MCF 10A (cell line): ENCODE data around the gene MRPL51. TPM values are rescaled to one million over a fixed set of nuclear protein-coding genes. Genes with fewer than 3 reads are reported as not detected.
A peak's percentile ranks its signal among the peaks of the same experiment; 100 is the strongest.

ENCODE experiments used
- BruUV-seq: library from RNA; stranded (reverse); fragments of 400-500 nt; replicated peaks from 2 replicates; lab custom pipeline; 2021; lab: Mats Ljungman, UMichigan
- CTCF ChIA-PET: fragments of 300-600 bp; sonication (Branson Sonifier 250); formaldehyde crosslinking; extraction: SDS; loops from one replicate; lab custom pipeline; 2021; ENCODE audit warnings: antibody characterized with exemption, inconsistent platforms; lab: Yijun Ruan, JAX
- POLR2A ChIA-PET: fragments of 300-600, 350-650 bp; sonication (Branson Sonifier 250); formaldehyde crosslinking; extraction: SDS; loops from one replicate; lab custom pipeline; 2020; ENCODE audit warnings: antibody characterized with exemption, inconsistent platforms; lab: Yijun Ruan, JAX
- DNase-seq: peaks from one replicate; pipeline ENCODE4 v3.0.0-alpha.2; 2018; ENCODE audit not compliant: unreplicated experiment
- H3K27ac Mint-ChIP-seq: one replicate; pipeline ENCODE4 v1.8.0; 2022; ENCODE audit warnings: mild to moderate bottlenecking, low read depth, mixed read lengths; ENCODE audit not compliant: unreplicated experiment
- H3K27me3 Mint-ChIP-seq: one replicate; pipeline ENCODE4 v1.8.0; 2022; ENCODE audit warnings: mixed read lengths; ENCODE audit not compliant: insufficient read depth, unreplicated experiment
- H3K36me3 Mint-ChIP-seq: one replicate; pipeline ENCODE4 v1.8.0; 2022; ENCODE audit warnings: mild to moderate bottlenecking, moderate library complexity, mixed read lengths; ENCODE audit not compliant: insufficient read depth, unreplicated experiment
- H3K4me1 Mint-ChIP-seq: one replicate; pipeline ENCODE4 v1.8.0; 2022; ENCODE audit warnings: mixed read lengths; ENCODE audit not compliant: insufficient read depth, unreplicated experiment
- H3K4me3 Mint-ChIP-seq: one replicate; pipeline ENCODE4 v1.8.0; 2022; ENCODE audit warnings: mild to moderate bottlenecking, moderate library complexity, mixed read lengths; ENCODE audit not compliant: unreplicated experiment
- H3K9me3 Mint-ChIP-seq: one replicate; pipeline ENCODE4 v1.8.0; 2022; ENCODE audit warnings: mixed read lengths; ENCODE audit not compliant: unreplicated experiment
- intact Hi-C: fragments of 100-400 bp; cut with micrococcal nuclease; formaldehyde crosslinking; loops from 2 replicates; pipeline ENCODE4 v1.14.1; 2022
- total RNA-seq: library from RNA; stranded (reverse); gene quantifications from 2 replicates; pipeline ENCODE4 v1.2.3, GENCODE V29; 2022
- TF ChIP-seq, protein P1 (sequence below): fragments of 200-600 bp; IDR thresholded peaks from one replicate; pipeline ENCODE4 v1.8.0; 2022; ENCODE audit warnings: antibody characterized with exemption, mild to moderate bottlenecking; ENCODE audit not compliant: unreplicated experiment

MRPL51 gene
- total RNA-seq, 1 experiment from 2014 or later, result 230 TPM

DNA sequence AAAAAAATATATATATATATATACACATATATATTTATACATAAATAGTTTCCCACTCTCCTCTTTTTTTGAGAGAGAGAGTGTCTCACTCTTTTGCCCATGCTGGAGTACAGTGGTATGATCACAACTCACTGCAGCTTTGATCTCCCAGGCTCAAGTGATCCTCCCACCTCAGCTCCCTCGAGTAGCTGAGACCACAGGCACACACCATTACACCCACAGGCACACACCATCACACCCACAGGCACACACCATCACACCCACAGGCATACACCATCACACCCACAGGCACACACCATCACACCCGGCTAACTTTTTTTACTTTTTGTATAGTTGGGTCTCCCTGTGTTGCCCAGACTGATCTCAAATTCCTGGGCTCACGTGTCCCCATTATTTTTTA, 27.1 kb upstream of the MRPL51 start:
- POLR2A ChIA-PET, result interaction anchor here (0.6 to 1.0 kb wide), 3 partner anchors 8 to 100 kb away, joined by 3 to 4 read pairs (median 4); no protein-coding TSS in a partner anchor
- no TSS peak for BruUV-seq
- Mint-ChIP-seq H3K4me3 (no peak overlapping the region), H3K36me3 (peaks cover 86% of the 10 kb centered on the region), H3K27ac (no peak overlapping the region), H3K27me3 (no peaks in the 10 kb centered on the region), H3K9me3 (no peaks in the 10 kb centered on the region), H3K4me1 (no peaks in the 10 kb centered on the region)
- CTCF ChIA-PET, result interaction anchor here (1.1 kb wide), 1 partner anchor 9 kb away, joined by 6 read pairs; no protein-coding TSS in a partner anchor
- intact Hi-C loops, result no loop called here
- TF ChIP-seq, protein P1, sequence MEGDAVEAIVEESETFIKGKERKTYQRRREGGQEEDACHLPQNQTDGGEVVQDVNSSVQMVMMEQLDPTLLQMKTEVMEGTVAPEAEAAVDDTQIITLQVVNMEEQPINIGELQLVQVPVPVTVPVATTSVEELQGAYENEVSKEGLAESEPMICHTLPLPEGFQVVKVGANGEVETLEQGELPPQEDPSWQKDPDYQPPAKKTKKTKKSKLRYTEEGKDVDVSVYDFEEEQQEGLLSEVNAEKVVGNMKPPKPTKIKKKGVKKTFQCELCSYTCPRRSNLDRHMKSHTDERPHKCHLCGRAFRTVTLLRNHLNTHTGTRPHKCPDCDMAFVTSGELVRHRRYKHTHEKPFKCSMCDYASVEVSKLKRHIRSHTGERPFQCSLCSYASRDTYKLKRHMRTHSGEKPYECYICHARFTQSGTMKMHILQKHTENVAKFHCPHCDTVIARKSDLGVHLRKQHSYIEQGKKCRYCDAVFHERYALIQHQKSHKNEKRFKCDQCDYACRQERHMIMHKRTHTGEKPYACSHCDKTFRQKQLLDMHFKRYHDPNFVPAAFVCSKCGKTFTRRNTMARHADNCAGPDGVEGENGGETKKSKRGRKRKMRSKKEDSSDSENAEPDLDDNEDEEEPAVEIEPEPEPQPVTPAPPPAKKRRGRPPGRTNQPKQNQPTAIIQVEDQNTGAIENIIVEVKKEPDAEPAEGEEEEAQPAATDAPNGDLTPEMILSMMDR, result no peak
- no peak for DNase-seq

- DNase-seq, result no peak
- peaks cover 8% of the 10 kb centered on the region for H3K4me1 Mint-ChIP-seq
- no peaks in the 10 kb centered on the region for H3K27me3 Mint-ChIP-seq
- H3K9me3 Mint-ChIP-seq, result no peaks in the 10 kb centered on the region
- ChIA-PET POLR2A (interaction anchor here (0.6 to 2.9 kb wide), 10 partner anchors 11 to 293 kb away, joined by 3 to 11 read pairs (median 5); partner anchors contain the start of genes GAPDH, MRPL51 and TAPBPL), CTCF (interaction anchor here (2.7 kb wide), 1 partner anchor 30 kb away, joined by 20 read pairs; no protein-coding TSS in a partner anchor)
- peaks cover 43% of the 10 kb centered on the region for H3K36me3 Mint-ChIP-seq
- BruUV-seq, result no TSS peak
- peak overlapping the region; percentile 95 for H3K27ac Mint-ChIP-seq
- intact Hi-C loops, result no loop called here
- no peak overlapping the region for H3K4me3 Mint-ChIP-seq
- TF ChIP-seq, protein P1, result no peak
Measured at GRCh38 chr12:6508087-6508486, 15.0 kb upstream of the MRPL51 start.

DNA sequence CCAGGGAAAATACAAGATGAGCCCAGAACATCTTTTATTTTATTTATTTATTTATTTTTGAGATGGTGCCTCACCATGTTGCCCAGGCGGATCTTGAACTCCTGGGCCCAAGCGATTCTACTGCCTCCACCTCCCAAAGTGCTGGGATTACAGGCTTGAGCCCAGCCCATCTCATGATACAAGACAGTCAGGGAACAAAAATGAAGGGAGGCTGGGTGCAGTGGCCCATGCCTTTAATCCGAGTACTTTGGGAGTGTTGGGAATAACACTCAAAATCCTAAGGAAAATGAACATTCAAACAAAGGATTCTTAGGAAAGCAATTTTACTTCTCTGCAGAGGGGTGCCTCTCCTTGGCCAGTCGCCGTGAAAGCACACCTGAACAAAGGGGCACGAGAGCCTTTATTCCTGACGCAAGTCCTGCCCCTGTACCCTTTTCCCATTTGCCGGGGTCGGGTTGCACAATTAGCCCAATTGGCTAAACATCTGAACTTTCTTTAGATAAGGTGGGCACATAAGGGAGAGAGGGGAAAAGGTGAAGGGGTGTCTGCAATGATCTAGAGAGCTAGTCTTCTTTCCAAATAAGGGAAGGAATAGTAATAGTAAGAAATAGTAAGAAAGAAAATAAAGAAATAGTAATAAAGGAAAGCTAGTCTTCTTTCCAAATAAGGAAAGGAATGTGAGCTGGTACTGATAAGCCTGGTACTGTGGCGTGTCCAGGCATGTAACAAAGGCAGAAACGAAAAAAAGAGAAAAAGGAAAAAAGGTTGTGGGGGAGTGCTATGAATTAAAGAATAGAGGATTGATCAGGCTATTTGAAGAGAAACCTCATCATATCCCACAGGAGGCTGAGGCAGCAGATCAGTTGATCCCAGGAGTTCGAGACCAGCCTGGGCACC, 14.3 kb upstream of the MRPL51 start:
- H3K36me3 Mint-ChIP-seq, result peaks cover 36% of the 10 kb centered on the region
- BruUV-seq, result no TSS peak

More for the DNA sequence above, 14.3 kb upstream of the MRPL51 start:
- Mint-ChIP-seq H3K27me3 (no peaks in the 10 kb centered on the region), H3K4me1 (peaks cover 8% of the 10 kb centered on the region), H3K9me3 (no peaks in the 10 kb centered on the region), H3K27ac (peak overlapping the region; percentile 95), H3K4me3 (peak overlapping the region; percentile 43)
- ChIA-PET CTCF (interaction anchor here (2.2 to 2.7 kb wide), 2 partner anchors 29 to 31 kb away, joined by 12 to 20 read pairs; no protein-coding TSS in a partner anchor), POLR2A (interaction anchor here (0.6 to 2.9 kb wide), 12 partner anchors 10 to 294 kb away, joined by 3 to 11 read pairs (median 5); partner anchors contain the start of genes GAPDH, MRPL51 and TAPBPL)
- DNase-seq, result peak; percentile 6
- TF ChIP-seq, protein P1, result no peak
- intact Hi-C loops, result no loop called here
